SK-MEL-5 (cell line): ENCODE results near the gene NXF1. TPM values are rescaled to one million over a fixed set of nuclear protein-coding genes. Genes with fewer than 3 reads are reported as not detected.
"Not testable (repeated sequence)": the region's sequence is repeated elsewhere in the genome, so short reads cannot be mapped to it uniquely, and the experiment has no call there.

ENCODE experiments used
- DNase-seq: peaks from one replicate; pipeline ENCODE4 v3.0.0-alpha.2; 2016; ENCODE audit warnings: low read depth, low spot score
- in situ Hi-C: cut with HindIII; loops from 2 replicates; pipeline ENCODE4 v1.10.0; 2016; ENCODE audit warnings: low sequenced_read_pairs, high pct_unique_total_duplicates, low pct_unique_long_range_greater_than_20kb
- total RNA-seq: library from RNA; depleted of rRNA; stranded (reverse); fragments of >200 nt; shearing (Covaris generic); gene quantifications from 2 replicates; pipeline ENCODE4 v1.2.3, GENCODE V29; 2014

Gene NXF1
- total RNA-seq, 1 experiment from 2014 or later, result 11.4 TPM

- in situ Hi-C loops, result no loop called here
Measured at GRCh38 chr11:62839050-62839945, 34.1 kb upstream of the NXF1 start, which contains the start of gene WDR74. Gene WDR74 (minus strand): TSS chr11:62839590. CDS start chr11:62839570, 20 bp downstream.

GRCh38 chr11:62835336-62835735, 30.1 kb upstream of the NXF1 start:
- no peak for DNase-seq
- in situ Hi-C loops, result no loop called here

More at GRCh38 chr11:62839050-62839945, 34.1 kb upstream of the NXF1 start, which contains the start of gene WDR74:
- DNase-seq, result peak; percentile 92

- in situ Hi-C loops, result no loop called here
- DNase-seq, result no peak
Measured at GRCh38 chr11:62832336-62833234, 27.3 kb upstream of the NXF1 start, which contains the start of gene TEX54. Gene TEX54 (minus strand): TSS chr11:62832841.

GRCh38 chr11:62831520-62832335, 26.5 kb upstream of the NXF1 start, which contains the start of gene STX5:
Gene STX5 (minus strand): TSS chr11:62832051. CDS start chr11:62831243, 808 bp downstream.
- DNase-seq, result peak; percentile 95
- in situ Hi-C loops, result no loop called here

GRCh38 chr11:62830904-62831519, 25.8 kb upstream of the NXF1 start:
- no peak for DNase-seq
- in situ Hi-C loops, result no loop called here

GRCh38 chr11:62828130-62828529, 22.9 kb upstream of the NXF1 start:
- in situ Hi-C loops, DNase-seq: not testable (repeated sequence)

- DNase-seq, result no peak
Measured at GRCh38 chr11:62823677-62824076, 18.4 kb upstream of the NXF1 start.

GRCh38 chr11:62817129-62817528, 11.9 kb upstream of the NXF1 start:
- DNase-seq, result no peak
- in situ Hi-C loops, result no loop called here

More at GRCh38 chr11:62823677-62824076, 18.4 kb upstream of the NXF1 start:
- in situ Hi-C loops, result no loop called here

- in situ Hi-C loops, result no loop called here
Measured at GRCh38 chr11:62816557-62816956, 11.3 kb upstream of the NXF1 start.

GRCh38 chr11:62811659-62812058, 6.4 kb upstream of the NXF1 start:
- in situ Hi-C loops, result no loop called here
- no peak for DNase-seq

More at GRCh38 chr11:62816557-62816956, 11.3 kb upstream of the NXF1 start:
- DNase-seq, result no peak

- no peak for DNase-seq
- in situ Hi-C loops, result no loop called here
Measured at GRCh38 chr11:62810748-62811147, 5.5 kb upstream of the NXF1 start.

- DNase-seq, result no peak
- in situ Hi-C loops, result no loop called here
Measured at GRCh38 chr11:62806611-62807121, 1.4 kb upstream of the NXF1 start.

GRCh38 chr11:62805961-62806441, 761 bp upstream of the NXF1 start:
- in situ Hi-C loops, result no loop called here
- no peak for DNase-seq

- DNase-seq, result no peak
- in situ Hi-C loops, result no loop called here
Measured at GRCh38 chr11:62804310-62805075, 747 bp downstream of the NXF1 start.

GRCh38 chr11:62801071-62801470, 4.2 kb downstream of the NXF1 start:
- in situ Hi-C loops, result no loop called here

GRCh38 chr11:62799486-62799885, 5.8 kb downstream of the NXF1 start:
- no peak for DNase-seq
- in situ Hi-C loops, result no loop called here

More at GRCh38 chr11:62801071-62801470, 4.2 kb downstream of the NXF1 start:
- no peak for DNase-seq
